GM21528 (cell line): Measurements from ENCODE around the gene PACSIN2.

Experiments
- ATAC-seq: cut with Tn5 transposase; IDR thresholded peaks from one replicate; pipeline ENCODE4 v1.9.1; 2021; ENCODE audit warnings: mild to moderate bottlenecking, moderate library complexity; ENCODE audit not compliant: unreplicated experiment, low FRiP score

PACSIN2 gene

DNA sequence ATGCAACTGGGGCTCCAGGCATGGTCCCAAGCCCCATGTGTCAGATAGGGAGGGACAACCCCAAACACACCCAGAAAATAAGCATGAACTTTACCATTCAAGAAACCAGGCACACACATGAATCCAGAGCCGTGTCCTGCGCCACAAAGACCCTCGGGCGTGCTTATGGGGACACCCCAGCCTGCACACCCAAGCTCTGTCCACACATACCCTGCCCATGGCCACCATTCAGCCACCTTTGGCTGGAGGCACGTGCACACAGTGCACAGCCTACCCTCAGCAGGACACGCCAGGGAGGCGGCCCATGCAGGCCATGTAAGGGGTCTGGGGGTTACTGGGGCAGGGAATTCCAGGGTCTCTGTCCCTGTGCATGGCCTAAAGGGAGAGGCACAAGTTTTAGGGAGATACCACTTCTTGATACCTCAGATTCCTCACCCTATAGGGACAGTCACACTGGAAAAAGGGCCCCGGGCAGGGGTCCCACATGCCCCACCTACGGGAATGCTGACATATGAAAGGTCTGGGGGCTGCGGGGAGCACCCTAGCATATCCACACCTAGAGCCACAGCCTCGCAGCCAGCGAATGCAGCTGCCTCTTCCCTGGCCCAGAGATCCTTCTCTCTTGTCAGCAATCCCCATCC lies 20.6 kb downstream of the PACSIN2 start:
- ATAC-seq = no peak

GRCh38 chr22:42993651-42994275 lies 21.2 kb downstream of the PACSIN2 start:
- no peak for ATAC-seq

GRCh38 chr22:42992886-42993479 lies 22.0 kb downstream of the PACSIN2 start:
- no peak for ATAC-seq

GRCh38 chr22:42992092-42992491 lies 22.9 kb downstream of the PACSIN2 start:
- no peak for ATAC-seq

- no peak for ATAC-seq
These were observed 23.8 kb downstream of the PACSIN2 start for GRCh38 chr22:42991010-42991651.

DNA sequence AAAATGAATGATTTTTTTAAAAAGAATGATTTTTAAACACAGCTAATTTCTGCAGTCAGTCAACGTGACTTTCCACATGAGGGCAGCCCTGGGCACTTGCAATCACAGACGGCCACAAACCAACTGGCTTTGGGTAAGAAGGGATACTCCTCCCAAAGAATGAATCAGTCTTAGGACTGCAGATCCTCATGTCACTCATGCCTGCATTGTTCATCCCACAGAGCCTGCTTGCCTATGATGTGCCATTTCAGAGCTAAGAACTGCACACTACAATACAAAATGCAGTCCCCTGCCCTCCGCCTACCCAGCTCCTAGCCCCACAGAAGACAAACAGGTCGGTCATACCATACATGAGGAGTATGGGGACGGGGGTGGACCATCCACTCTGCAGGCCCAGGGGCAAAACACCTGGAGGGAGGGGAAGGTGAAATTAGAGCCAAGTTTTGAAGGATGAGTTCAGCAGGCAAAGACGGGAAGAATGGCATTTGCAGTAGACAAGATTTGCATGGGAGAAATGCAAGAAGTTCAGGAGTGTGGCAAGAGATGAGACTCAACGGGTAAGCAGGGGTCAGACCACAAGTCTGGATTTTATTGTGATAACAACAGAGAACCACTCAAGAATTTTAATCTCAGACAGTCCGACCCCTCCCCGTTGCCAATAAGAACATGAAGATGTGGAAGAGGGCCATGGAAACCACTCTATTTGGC lies 24.7 kb downstream of the PACSIN2 start:
- no peak for ATAC-seq

- ATAC-seq = no peak
These were observed 28.8 kb downstream of the PACSIN2 start for GRCh38 chr22:42986115-42986514.

GRCh38 chr22:42985531-42985905 lies 29.4 kb downstream of the PACSIN2 start:
- no peak for ATAC-seq

- ATAC-seq = no peak
These were observed 30.0 kb downstream of the PACSIN2 start for GRCh38 chr22:42984814-42985530.

GRCh38 chr22:42984397-42984796 lies 30.6 kb downstream of the PACSIN2 start:
- no peak for ATAC-seq

DNA sequence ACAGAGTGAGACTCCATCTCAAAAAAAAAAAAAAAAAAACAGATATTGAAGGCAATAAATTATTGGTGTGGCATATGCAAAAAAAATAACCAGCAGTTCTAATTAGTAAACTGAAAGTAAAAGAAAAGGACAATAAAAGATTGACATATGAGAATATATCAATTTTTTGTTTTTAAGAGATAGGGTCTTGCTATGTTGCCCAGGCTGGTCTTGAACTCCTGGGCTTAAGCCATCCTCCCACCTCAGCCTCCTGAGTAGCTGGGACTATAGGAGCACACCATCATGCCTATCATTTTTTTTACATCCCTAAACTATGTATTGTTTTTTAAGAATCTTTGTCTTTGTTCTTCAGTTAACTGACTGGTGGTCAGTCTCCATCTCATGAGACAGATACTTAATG lies 31.5 kb downstream of the PACSIN2 start:
- ATAC-seq = no peak

- ATAC-seq = no peak
These were observed 35.3 kb downstream of the PACSIN2 start for GRCh38 chr22:42979606-42980005.

DNA sequence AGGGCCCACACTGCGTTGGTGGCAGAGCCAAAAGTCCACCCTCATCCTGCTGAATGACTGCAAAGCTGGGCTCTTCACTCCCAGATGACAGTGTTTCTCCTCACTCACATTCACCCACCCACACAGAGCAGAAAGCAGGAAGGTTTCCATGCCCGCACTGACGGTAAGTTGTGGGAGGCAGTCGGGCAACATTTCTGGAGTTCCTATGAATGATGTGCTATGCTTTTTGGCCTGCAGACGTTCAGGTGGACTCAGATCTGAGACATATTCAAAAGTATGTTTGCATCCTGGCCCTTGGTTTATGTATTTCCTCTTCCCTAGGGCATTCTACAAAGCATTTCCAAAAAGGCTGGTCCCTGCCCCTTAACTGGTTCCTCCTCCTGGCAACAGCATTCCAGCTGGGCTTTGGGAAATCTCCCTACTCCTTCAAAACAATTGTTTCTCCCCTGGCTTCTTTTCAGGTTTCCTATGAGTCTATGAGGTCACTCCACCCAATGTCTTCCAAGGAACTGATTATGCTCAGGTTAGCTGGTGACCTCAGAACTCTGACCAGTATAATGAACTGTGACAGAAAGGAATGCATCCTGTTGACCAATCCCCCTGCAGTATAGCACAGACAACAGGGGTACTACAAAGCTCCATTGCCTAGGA lies 36.4 kb downstream of the PACSIN2 start:
- ATAC-seq = no peak

DNA sequence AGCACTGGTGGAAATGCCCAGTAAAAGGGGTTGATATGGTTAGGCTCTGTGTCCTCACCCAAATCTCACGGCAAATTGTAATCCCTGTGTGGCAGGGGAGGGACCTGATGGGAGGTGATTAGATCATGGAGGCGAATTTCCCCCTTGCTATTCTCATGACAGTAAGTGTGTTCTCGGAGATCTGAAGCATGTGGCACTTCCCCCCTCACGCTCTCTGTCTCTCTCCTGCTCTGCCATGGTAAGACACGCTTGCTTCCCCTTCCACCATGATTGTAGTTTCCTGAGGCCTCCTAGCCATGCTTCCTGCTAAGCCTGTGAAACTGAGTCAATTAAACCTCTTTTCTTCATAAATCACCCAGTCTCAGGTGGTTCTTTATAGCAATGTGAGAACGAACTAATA lies 37.4 kb downstream of the PACSIN2 start:
- ATAC-seq = no peak

DNA sequence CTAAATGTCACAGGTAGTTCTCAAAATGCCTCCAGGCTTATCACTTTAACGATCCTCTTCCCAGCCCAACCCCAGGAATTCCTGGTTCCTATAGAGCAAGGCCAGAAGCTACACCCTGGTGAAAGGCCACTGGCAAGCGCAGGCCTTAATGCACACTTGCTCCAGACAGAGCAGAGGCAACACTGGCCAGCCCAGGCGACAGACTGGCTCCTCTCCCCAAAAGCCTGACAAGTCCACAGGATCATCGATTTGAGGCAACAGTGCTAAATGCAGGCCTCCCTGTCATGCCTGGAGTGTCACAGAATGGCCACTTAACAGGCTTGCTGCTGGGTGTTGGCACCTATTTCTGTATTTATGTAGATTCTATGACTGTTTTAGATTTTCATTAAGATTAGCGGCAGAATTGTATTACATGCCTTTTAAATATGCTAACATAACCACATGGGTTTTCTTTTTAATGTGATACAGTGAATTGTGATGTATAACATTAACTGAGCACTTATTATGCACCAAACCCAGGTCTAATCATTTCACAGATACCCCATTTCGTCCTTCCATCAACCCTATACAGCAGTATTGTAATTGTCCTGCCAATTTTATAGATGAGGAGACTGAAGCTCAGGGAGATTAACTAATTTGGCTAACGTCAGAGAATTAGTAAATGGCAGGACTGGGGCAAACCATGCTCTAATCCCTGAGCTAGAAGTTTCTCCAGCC lies 38.6 kb downstream of the PACSIN2 start:
- ATAC-seq = no peak

DNA sequence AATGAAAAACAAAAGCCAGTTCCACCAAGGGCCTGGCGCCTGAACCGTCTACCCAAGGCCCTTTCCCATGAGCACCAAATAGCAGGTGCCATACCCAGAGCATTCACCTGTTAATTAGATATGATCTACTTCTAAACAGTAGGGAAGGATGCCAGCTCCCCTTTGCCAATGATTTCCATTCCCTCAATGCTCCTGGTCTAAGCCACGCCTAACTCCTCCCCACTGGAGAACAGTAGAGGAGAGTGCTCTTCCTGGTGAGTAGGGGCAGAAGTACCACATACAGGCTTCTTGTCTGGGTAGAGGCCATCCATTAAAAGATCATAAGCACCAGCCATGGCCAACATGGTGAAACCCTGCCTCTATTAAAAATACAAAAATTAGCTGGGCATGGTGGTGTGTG lies 40.7 kb downstream of the PACSIN2 start:
- ATAC-seq = no peak

GRCh38 chr22:42973536-42973881 lies 41.4 kb downstream of the PACSIN2 start:
- ATAC-seq = no peak

GRCh38 chr22:42972649-42973535 lies 42.1 kb downstream of the PACSIN2 start:
- no peak for ATAC-seq
